ENCODE results near the gene UNC5A. TPM values are rescaled to one million over a fixed set of nuclear protein-coding genes. Genes with fewer than 3 reads are reported as not detected.

Gene UNC5A
- total RNA-seq, 2 donors from 2014 or later: not detected

DNA sequence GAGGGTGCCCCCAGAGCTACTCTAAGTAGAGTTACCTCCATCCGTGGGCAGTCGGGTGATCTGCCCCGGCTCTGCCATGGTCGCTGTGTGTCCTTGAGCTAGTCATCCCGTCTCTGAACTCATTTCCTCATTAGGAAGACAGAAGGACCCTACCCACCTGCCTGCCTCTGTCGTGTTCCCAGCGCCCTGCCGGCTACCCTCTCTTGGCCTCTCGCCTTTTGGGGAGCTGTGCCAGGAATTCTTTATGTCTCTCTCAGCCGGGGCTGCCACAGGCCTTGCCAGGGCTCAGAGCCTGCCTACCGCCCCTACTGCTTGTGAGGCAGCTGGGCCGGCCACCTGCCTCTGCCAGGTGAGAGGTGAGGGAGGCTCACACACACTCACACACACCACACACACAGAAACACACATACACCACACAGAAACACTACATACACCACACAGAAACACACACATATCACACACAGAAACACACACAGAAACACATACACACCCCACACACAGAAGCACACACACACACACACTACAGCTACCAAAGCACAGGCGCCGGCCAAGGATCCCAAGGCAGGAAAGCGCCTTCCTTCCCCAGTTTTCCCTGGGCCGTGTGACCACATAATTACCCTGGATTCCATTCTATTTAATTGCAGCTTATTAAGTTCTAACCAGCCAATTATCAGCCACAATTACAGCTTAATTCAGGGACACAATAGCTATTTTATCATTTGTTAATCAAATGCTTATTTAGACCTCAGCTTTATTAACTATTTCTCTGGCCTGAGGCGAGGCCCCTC lies 41.7 kb downstream of the UNC5A start:
- TF ChIP-seq, protein P1, sequence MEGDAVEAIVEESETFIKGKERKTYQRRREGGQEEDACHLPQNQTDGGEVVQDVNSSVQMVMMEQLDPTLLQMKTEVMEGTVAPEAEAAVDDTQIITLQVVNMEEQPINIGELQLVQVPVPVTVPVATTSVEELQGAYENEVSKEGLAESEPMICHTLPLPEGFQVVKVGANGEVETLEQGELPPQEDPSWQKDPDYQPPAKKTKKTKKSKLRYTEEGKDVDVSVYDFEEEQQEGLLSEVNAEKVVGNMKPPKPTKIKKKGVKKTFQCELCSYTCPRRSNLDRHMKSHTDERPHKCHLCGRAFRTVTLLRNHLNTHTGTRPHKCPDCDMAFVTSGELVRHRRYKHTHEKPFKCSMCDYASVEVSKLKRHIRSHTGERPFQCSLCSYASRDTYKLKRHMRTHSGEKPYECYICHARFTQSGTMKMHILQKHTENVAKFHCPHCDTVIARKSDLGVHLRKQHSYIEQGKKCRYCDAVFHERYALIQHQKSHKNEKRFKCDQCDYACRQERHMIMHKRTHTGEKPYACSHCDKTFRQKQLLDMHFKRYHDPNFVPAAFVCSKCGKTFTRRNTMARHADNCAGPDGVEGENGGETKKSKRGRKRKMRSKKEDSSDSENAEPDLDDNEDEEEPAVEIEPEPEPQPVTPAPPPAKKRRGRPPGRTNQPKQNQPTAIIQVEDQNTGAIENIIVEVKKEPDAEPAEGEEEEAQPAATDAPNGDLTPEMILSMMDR (IDR thresholded peaks at IDR 0.05): no peak
- no peaks in the 10 kb centered on the region for H3K36me3 ChIP-seq
- H3K4me1 ChIP-seq: no peaks in the 10 kb centered on the region
- no peak overlapping the region for H3K27ac ChIP-seq
- H3K4me3 ChIP-seq: no peak overlapping the region
- no peak for DNase-seq (ENCODE audit: low spot score)
- no peaks in the 10 kb centered on the region for H3K9me3 ChIP-seq
- no peaks in the 10 kb centered on the region for H3K27me3 ChIP-seq

DNA sequence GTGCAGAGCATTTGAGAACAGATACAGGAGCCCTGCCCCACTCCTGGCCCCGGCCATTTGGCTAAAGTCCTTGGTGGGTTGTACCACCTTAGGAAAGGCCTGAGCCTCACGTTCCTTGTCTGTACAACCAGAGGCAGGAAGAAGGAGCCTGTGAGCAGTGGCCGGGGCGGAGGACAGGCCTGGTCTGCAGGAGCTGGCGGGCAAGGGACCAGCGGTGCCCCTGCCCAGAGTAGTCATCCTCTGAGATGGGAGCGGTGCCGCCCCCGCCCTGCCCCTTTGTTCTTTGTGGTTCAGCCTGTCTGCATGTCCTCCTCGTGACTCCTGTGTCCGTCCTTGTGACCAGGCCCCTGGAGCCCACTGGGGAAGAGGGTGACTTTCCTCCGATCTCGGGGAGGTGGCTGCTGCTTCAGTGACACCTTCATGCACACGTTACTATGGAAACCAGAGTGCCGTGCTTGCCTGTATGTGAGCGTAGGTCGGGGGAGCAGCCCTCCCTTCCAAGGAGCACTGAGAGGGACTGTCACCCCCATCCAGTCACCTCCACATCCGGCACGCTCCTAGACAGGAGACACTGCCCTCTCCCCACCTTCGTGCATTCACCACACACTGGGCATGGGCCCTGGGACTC lies 42.9 kb downstream of the UNC5A start:
- TF ChIP-seq, protein P1 (IDR thresholded peaks at IDR 0.05): no peak
- H3K4me1 ChIP-seq: no peaks in the 10 kb centered on the region
- no peaks in the 10 kb centered on the region for H3K9me3 ChIP-seq
- no peaks in the 10 kb centered on the region for H3K36me3 ChIP-seq
- no peak overlapping the region for H3K4me3 ChIP-seq
- no peaks in the 10 kb centered on the region for H3K27me3 ChIP-seq
- DNase-seq (ENCODE audit: low spot score): no peak
- H3K27ac ChIP-seq: no peak overlapping the region

DNA sequence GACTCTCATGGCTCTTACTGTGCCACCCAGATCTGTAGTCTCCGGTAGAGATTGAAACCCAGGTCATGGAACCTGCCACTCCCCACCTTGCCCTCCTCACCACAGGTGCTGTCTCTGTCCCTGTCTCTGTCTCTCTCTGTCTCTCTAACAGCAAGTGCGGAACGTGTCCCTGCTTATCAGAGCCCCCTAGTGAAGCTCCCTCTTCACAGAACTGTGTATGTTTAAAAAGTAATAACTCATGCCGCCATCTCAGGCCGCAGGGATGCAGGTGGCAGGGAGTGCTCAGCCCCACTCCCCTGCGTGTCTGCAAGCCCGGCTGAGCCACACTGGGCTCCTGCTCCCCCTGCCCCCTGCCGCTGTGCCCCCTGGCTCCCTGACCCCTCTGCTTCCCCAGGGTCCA lies 43.8 kb downstream of the UNC5A start:
- H3K4me1 ChIP-seq: no peaks in the 10 kb centered on the region
- DNase-seq (ENCODE audit: low spot score): no peak
- H3K27me3 ChIP-seq: no peaks in the 10 kb centered on the region
- TF ChIP-seq, protein P1 (IDR thresholded peaks at IDR 0.05): no peak
- H3K4me3 ChIP-seq: no peak overlapping the region
- H3K27ac ChIP-seq: no peak overlapping the region
- H3K36me3 ChIP-seq: no peaks in the 10 kb centered on the region
- H3K9me3 ChIP-seq: no peaks in the 10 kb centered on the region

DNA sequence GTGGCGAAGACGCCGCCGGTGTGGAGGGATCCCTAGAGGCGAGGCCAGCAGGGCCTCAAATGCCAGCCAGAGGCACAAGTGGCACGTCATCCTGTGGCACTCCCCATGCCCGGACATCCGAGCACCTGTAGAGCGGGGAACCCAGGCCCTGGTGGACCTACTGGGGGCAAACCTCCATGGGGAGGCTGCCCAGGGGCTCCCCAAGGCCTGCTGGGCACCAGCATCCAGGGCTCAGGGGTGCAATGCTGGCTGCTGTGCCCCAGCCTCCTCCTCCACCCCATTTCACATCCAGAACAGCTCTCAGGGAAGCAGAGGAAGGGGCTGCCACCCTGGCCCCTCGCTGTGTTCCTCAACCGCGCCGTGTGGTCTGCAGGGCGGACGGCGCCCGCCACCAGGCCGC lies 45.2 kb downstream of the UNC5A start:
- Histone ChIP-seq H3K27ac (no peak overlapping the region), H3K27me3 (no peaks in the 10 kb centered on the region), H3K9me3 (no peaks in the 10 kb centered on the region), H3K4me3 (no peak overlapping the region), H3K36me3 (no peaks in the 10 kb centered on the region), H3K4me1 (no peaks in the 10 kb centered on the region)
- TF ChIP-seq, protein P1 (IDR thresholded peaks at IDR 0.05): no peak
- no peak for DNase-seq (ENCODE audit: low spot score)

DNA sequence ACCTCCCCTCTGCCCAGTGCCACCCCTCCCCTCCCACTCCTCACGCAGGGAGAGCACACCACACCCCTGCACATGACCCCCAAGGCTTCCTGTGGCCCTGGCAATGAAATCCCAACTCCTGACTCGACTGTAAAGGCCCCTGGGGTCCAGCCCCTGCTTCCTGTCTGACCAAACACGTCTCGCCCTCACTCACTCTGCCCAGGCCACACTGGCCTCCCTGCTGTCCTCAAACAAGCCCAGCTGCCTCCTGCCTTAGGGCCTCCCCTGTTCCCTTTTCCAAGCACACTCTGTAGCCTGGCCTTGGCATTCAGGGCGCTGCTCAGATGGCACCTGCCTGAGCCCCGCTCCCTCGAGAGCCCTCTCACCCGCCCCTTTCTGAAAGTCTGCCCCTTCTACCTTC lies 46.4 kb downstream of the UNC5A start:
- H3K4me3 ChIP-seq: no peak overlapping the region
- H3K27me3 ChIP-seq: no peaks in the 10 kb centered on the region
- no peaks in the 10 kb centered on the region for H3K9me3 ChIP-seq
- TF ChIP-seq, protein P1 (IDR thresholded peaks at IDR 0.05): no peak
- H3K27ac ChIP-seq: no peak overlapping the region
- H3K4me1 ChIP-seq: no peaks in the 10 kb centered on the region
- no peak for DNase-seq (ENCODE audit: low spot score)
- no peaks in the 10 kb centered on the region for H3K36me3 ChIP-seq
